Mesothelial cell of epicardium (in vitro differentiated cells): ENCODE data around the gene PADI4. TPM values are rescaled to one million over a fixed set of nuclear protein-coding genes. Genes with fewer than 3 reads are reported as not detected.

ENCODE experiments used
- DNase-seq, 2 experiments: peaks; one replicate each; pipeline ENCODE4 v3.0.0; 2021; ENCODE audit warnings: low spot score in 2 of 2; ENCODE audit not compliant: unreplicated experiment in 2 of 2
- H3K27ac Mint-ChIP-seq: 2 replicates; pipeline ENCODE4 v1.8.0; 2021; ENCODE audit warnings: mixed read lengths
- H3K27me3 Mint-ChIP-seq: 2 replicates; pipeline ENCODE4 v1.8.0; 2021; ENCODE audit warnings: low read depth, mixed read lengths
- H3K36me3 Mint-ChIP-seq: 2 replicates; pipeline ENCODE4 v1.8.0; 2021; ENCODE audit warnings: mixed read lengths
- H3K4me1 Mint-ChIP-seq: 2 replicates; pipeline ENCODE4 v1.8.0; 2021; ENCODE audit warnings: mixed read lengths
- H3K4me3 Mint-ChIP-seq: 2 replicates; pipeline ENCODE4 v1.8.0; 2021; ENCODE audit warnings: mild to moderate bottlenecking, moderate library complexity, mixed read lengths
- H3K9me3 Mint-ChIP-seq: 2 replicates; pipeline ENCODE4 v1.8.0; 2021; ENCODE audit warnings: mixed read lengths
- total RNA-seq: library from RNA; stranded (reverse); gene quantifications from 3 replicates; pipeline ENCODE4 v1.2.1, GENCODE V29; 2021
- TF ChIP-seq, protein P1 (sequence below): fragments of 200-600 bp; sonication (generic); IDR thresholded peaks from one replicate; pipeline ENCODE4 v1.5.0; 2021; ENCODE audit warnings: antibody characterized with exemption; ENCODE audit not compliant: unreplicated experiment

Gene PADI4
- total RNA-seq, 1 donor from 2014 or later, result not detected

DNA sequence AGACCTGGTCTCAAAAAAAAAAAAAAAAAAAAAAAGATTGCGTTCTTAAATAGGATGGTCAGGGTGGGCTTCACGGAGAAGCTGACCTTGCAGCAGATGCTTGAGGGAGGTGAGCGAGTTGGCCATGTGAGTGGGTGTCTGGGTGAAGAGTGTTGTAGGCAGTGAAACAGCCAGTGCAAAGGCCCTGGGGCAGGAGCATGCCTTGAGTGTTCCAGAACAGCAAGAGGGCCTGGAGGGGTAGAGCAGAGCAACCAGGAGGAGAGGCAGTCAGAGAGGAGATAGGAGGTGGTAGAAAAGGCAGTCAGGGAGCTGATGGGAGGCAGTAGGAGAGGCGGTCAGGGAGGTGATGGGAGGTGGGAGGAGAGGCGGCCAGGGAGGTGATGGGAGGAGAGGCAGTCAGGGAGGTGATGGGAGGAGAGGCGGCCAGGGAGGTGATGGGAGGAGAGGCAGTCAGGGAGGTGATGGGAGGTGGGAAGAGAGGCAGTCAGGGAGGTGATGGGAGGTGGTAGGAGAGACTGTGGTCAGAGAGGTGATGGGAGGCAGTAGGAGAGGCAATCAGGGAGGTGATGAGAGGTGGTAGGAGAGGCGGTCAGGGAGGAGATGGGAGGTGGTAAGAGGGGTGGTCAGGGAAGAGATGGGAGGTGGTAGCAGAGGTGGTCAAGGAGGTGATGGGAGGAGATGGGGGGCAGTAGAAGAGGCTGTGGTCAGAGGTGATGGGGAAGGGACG, 43.8 kb downstream of the PADI4 start:
- H3K36me3 Mint-ChIP-seq, result no peaks in the 10 kb centered on the region
- H3K4me1 Mint-ChIP-seq, result peaks cover 8% of the 10 kb centered on the region
- peaks cover 18% of the 10 kb centered on the region for H3K27me3 Mint-ChIP-seq
- no peak for DNase-seq
- TF ChIP-seq, protein P1, sequence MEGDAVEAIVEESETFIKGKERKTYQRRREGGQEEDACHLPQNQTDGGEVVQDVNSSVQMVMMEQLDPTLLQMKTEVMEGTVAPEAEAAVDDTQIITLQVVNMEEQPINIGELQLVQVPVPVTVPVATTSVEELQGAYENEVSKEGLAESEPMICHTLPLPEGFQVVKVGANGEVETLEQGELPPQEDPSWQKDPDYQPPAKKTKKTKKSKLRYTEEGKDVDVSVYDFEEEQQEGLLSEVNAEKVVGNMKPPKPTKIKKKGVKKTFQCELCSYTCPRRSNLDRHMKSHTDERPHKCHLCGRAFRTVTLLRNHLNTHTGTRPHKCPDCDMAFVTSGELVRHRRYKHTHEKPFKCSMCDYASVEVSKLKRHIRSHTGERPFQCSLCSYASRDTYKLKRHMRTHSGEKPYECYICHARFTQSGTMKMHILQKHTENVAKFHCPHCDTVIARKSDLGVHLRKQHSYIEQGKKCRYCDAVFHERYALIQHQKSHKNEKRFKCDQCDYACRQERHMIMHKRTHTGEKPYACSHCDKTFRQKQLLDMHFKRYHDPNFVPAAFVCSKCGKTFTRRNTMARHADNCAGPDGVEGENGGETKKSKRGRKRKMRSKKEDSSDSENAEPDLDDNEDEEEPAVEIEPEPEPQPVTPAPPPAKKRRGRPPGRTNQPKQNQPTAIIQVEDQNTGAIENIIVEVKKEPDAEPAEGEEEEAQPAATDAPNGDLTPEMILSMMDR, result no peak
- no peak overlapping the region for H3K27ac Mint-ChIP-seq
- no peak overlapping the region for H3K4me3 Mint-ChIP-seq
- no peaks in the 10 kb centered on the region for H3K9me3 Mint-ChIP-seq

DNA sequence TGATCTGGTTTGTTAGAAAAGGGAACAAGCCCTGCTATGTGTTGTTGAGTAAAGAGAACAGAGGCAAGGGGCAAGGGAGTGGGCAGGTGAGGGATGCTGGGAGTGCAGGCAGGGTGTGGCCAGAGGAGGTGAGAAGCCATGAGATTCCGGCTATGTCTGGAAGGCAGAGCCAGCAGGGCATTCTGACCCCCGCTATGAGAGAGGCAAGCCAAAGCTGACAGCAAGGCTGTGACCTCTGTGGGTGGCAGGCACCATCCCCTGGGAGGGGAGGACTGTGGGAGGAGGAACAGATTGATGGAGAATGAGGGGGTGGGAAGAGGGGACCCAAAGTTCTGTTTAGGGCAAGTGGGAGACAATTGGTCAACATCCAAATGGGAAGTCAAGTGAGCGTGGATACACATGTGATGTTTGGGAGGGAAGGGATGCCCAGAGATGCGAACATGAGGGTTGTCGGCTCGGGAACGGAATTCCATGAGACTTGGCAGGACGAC, 44.5 kb downstream of the PADI4 start:
- H3K9me3 Mint-ChIP-seq, result no peaks in the 10 kb centered on the region
- H3K27me3 Mint-ChIP-seq, result peaks cover 18% of the 10 kb centered on the region
- H3K36me3 Mint-ChIP-seq, result no peaks in the 10 kb centered on the region
- no peak overlapping the region for H3K4me3 Mint-ChIP-seq
- H3K4me1 Mint-ChIP-seq, result peaks cover 8% of the 10 kb centered on the region
- no peak for DNase-seq
- TF ChIP-seq, protein P1, result no peak
- no peak overlapping the region for H3K27ac Mint-ChIP-seq

DNA sequence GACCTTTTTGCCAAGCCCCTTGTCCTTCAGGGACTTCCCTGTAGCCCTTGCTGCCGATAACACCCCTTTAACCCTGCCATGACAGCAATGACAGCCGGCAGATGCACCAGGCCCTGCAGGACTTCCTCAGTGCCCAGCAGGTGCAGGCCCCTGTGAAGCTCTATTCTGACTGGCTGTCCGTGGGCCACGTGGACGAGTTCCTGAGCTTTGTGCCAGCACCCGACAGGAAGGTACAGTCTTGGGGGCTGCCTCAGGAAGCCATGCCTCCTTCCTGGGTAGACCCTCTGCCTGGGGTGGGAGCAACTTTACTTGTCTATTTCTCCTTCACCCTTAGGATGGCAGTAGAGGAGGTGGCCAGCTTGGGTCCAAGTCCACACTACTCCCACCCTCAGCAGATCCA, 47.9 kb downstream of the PADI4 start:
- H3K4me1 Mint-ChIP-seq, result no peaks in the 10 kb centered on the region
- H3K27me3 Mint-ChIP-seq, result peaks cover 18% of the 10 kb centered on the region
- no peak overlapping the region for H3K4me3 Mint-ChIP-seq
- no peaks in the 10 kb centered on the region for H3K9me3 Mint-ChIP-seq
- DNase-seq, result no peak
- TF ChIP-seq, protein P1, result no peak
- H3K27ac Mint-ChIP-seq, result no peak overlapping the region
- no peaks in the 10 kb centered on the region for H3K36me3 Mint-ChIP-seq

DNA sequence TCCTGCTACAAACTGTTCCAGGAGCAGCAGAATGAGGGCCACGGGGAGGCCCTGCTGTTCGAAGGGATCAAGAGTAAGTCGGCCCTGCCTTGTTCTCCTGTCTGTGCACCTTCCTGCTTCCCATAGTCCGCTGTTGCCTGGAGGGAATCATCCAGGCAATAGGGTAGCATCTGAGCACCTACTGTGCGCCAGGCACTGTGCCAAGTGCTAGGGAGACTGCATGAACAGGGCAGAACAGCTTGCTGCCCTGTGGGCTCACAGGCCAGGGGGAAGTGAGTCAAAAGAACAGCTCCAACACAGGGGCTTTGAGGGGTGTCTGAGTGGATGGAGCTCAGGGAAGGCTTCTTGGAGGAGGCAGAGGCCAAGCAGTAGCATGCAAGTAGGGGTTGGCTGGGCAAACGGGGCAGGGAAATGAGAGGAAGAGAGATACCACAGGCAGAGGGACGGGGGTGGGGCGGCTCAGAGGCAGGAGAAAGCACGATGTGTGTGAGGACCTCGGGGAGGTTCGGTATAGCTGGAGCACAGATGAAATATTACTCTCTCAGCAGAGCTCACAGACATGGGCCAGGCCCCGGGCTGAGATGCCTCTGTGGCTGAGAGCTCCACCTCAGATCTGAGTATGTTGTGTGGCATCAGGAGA, 48.5 kb downstream of the PADI4 start:
- no peak for DNase-seq
- Mint-ChIP-seq H3K27ac (no peak overlapping the region), H3K4me1 (no peaks in the 10 kb centered on the region), H3K27me3 (peaks cover 16% of the 10 kb centered on the region), H3K9me3 (no peaks in the 10 kb centered on the region), H3K4me3 (no peak overlapping the region), H3K36me3 (no peaks in the 10 kb centered on the region)
- TF ChIP-seq, protein P1, result no peak

DNA sequence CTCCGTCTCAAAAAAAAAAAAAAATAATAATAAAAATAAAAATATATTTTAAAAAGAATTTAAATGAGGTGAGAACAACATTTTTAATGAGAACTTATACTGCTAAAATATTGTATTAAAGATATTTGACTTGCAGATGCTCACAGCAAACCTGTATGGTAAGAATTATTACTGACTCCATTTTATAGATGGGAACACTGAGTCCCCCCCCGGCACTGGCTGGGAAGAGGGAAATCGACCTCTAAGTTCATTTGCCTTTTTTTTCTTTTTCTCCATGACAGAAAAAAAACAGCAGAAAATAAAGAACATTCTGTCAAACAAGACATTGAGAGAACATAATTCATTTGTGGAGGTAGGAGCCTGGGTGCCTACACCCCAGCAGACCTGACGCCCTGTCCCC, 50.6 kb downstream of the PADI4 start:
- Mint-ChIP-seq H3K4me3 (no peak overlapping the region), H3K27me3 (no peaks in the 10 kb centered on the region), H3K27ac (no peak overlapping the region), H3K36me3 (no peaks in the 10 kb centered on the region), H3K4me1 (no peaks in the 10 kb centered on the region), H3K9me3 (no peaks in the 10 kb centered on the region)
- TF ChIP-seq, protein P1, result no peak
- DNase-seq, result no peak
